NT2/D1 (cell line): ENCODE results near the gene PGBD1.

Source experiments
- SUZ12 ChIP-seq: IDR thresholded peaks from 2 replicates; pipeline ENCODE4 v1.6.1; 2011; ENCODE audit not compliant: insufficient read length, insufficient read depth; ENCODE audit errors: extremely low read depth
- YY1 ChIP-seq: IDR thresholded peaks from 2 replicates; pipeline ENCODE4 v1.6.1; 2011; ENCODE audit not compliant: insufficient read length, insufficient read depth
- ZNF274 ChIP-seq: IDR thresholded peaks from 2 replicates; pipeline ENCODE4 v1.6.1; 2011; ENCODE audit warnings: mild to moderate bottlenecking, low read depth, low read length

DNA sequence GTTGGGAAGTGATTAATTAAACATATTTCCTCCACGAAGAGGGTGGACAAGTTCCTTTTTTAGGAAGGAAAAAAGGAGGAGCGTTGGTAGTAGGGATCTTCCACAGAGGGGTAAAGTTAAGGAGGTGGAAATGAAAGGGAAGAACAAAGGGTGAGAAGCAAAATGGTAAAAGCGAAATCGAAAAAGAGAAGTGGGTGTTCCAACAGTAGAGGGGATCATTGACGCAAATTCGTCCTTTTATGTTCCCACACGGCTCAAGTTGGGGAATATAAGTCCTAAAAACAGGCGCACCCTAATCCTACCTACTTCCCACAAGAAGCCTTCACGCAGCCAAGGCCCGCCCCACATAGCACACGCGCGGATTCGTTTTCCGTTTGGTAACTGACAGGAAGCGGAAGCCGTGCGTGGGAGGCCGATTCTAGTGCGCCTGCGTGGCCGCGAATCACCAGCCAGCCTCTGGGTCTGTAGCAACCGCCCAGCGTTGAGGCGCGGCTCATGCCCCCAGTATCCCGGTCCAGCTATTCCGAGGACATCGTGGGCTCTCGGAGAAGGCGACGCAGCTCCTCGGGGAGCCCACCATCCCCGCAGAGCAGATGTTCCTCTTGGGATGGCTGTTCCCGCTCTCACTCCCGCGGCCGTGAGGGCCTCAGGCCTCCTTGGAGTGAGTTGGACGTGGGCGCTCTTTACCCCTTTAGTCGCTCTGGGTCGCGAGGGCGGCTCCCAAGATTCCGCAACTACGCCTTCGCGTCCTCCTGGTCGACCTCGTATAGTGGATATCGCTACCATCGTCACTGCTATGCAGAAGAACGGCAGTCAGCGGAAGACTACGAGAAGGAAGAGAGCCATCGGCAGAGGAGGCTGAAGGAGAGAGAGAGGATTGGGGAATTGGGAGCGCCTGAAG lies 22.2 kb upstream of the PGBD1 start, which contains the start of gene NKAPL:
- TF ChIP-seq ZNF274: no peak
- TF ChIP-seq SUZ12: no peak
- TF ChIP-seq YY1: no peak
